Fibroblast of lung (primary cell): Measurements from ENCODE around the gene C6orf136.
A peak's percentile ranks its signal among the peaks of the same experiment; 100 is the strongest.

Source experiments
- EZH2 ChIP-seq: IDR thresholded peaks from 2 replicates; pipeline ENCODE4 v1.5.1; 2012; ENCODE audit warnings: low read length, control low read depth, mild to moderate bottlenecking; ENCODE audit errors: missing control alignments
- TF ChIP-seq, protein P1 (sequence below), 2 donors: IDR thresholded peaks in 1 of 2; conservative IDR thresholded peaks in 1 of 2; 1 replicate in 1 of 2; 2 replicates in 1 of 2; pipeline ENCODE4 v1.5.1; 2011 to 2012; ENCODE audit warnings: low read length in 2 of 2, control low read depth in 1 of 2, inconsistent platforms in 1 of 2, low read depth in 1 of 2, mild to moderate bottlenecking in 1 of 2

DNA sequence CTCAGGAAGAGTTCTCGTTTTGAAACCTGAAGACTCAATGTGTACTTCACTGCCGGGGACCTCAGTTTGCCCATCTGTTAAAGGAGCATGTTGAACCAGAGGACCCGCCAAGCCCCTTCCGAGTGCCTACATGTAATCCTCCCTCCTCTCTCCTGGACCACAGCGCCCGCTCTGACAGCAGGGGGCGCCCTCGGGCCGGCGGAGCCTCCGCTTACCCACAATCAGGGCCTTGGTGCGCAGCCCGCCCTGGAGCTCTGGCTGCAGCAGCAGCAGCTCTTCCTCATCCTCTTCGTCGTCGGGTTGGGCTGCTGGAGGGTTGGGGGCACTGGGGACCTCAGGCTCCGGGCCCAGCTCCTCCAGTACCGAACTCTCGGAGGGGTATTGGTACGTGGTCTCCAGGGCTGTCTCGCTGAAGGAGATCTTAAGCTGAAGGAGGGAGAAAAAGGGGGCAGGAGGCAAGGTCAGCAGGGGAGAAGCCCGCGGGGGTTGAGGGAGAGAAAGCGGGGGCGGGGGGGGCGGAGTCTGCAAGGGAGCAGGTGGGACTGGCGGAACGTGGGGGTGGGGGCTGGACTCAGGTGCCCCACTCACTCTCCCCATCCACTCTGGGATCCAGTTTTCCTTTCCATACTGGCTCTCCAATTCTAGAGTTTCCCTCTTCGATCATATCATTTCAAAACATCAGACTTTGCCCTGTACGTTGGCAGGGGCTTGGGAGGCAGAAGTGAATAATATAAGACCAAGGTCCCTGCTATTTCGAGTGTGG is 32.2 kb downstream of the C6orf136 start:
- TF ChIP-seq, protein P1, sequence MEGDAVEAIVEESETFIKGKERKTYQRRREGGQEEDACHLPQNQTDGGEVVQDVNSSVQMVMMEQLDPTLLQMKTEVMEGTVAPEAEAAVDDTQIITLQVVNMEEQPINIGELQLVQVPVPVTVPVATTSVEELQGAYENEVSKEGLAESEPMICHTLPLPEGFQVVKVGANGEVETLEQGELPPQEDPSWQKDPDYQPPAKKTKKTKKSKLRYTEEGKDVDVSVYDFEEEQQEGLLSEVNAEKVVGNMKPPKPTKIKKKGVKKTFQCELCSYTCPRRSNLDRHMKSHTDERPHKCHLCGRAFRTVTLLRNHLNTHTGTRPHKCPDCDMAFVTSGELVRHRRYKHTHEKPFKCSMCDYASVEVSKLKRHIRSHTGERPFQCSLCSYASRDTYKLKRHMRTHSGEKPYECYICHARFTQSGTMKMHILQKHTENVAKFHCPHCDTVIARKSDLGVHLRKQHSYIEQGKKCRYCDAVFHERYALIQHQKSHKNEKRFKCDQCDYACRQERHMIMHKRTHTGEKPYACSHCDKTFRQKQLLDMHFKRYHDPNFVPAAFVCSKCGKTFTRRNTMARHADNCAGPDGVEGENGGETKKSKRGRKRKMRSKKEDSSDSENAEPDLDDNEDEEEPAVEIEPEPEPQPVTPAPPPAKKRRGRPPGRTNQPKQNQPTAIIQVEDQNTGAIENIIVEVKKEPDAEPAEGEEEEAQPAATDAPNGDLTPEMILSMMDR (conservative IDR thresholded peaks at IDR 0.05 in 1 of 2, IDR thresholded peaks at IDR 0.05 in 1 of 2; ENCODE audit: low read depth in 1 of 2, low read length in 2 of 2), result peak; percentile 94 to 95
- no peak for TF ChIP-seq EZH2
